Upper lobe of left lung (tissue), 4 donors: Measurements from ENCODE around the gene PTPRR.

Experiments used
- CTCF ChIP-seq, 6 experiments: fragments of 450-650 bp in 4 of 6; fragments of 200-600 bp in 2 of 6; sonication (generic) in 2 of 6; IDR thresholded peaks; one replicate each; pipeline ENCODE4 v1.5.1; 2016 to 2019; ENCODE audit warnings: antibody characterized with exemption in 6 of 6
- POLR2A ChIP-seq, 4 donors: fragments of 450-650 bp; IDR thresholded peaks; one replicate each; pipeline ENCODE4 v1.5.1; 2016 to 2017; ENCODE audit warnings: antibody characterized with exemption in 4 of 4, mild to moderate bottlenecking in 2 of 4

- TF ChIP-seq CTCF (IDR thresholded peaks at IDR 0.05) = no peak
- no peak for TF ChIP-seq POLR2A (IDR thresholded peaks at IDR 0.05)
Measured at GRCh38 chr12:70840656-70841350, 79.7 kb downstream of the PTPRR start.
